Measurements from ENCODE around the gene ETV6. TPM values are rescaled to one million over a fixed set of nuclear protein-coding genes. Genes with fewer than 3 reads are reported as not detected.

Gene ETV6
- total RNA-seq, 1 experiment from 2014 or later, result 17.2 TPM

DNA sequence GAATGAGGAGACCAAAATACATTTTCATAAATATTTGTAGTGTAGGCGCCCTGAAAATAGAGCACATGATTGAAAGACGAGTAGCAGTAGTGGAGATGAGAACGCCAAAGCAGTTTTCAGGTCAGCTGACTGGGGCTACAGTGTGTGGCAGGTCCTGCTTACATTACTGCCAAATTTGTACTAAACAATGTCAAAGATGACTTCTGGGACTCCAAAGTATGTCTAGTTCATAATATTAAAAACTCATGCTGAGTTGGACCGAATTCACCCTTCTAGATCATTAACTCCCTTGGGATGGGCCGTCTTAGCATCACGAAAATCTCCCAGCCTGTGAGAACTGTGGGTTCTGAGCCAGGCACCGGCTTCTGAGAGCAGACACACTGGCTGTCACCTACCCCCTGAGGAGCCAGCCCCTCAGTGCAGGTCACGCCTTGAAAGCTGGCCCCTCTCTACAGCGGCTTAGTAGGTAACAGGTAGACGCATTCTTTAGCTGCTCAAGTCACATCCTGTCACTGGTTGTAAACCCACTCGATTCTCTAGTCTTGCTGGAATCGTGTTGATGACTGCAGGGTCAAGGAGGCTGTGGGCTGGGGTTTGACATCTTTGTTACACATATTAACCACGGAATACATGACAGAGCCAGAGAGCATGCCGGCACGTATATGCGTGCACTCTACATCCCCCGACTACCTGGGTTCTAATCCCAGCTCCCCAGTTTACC is 210.4 kb downstream of the ETV6 start:
- intact Hi-C loops (cut with micrococcal nuclease; ENCODE audit: unreplicated experiment) (no loop called here), in situ Hi-C loops (cut with HindIII; ENCODE audit: low pct_unique_long_range_greater_than_20kb, low sequenced_read_pairs) (no loop called here)
- Histone ChIP-seq H3K4me3 (ENCODE audit: low read depth in 2 of 2, low read length in 2 of 2) (no peak overlapping the region), H3K9me3 (ENCODE audit: control insufficient read depth, insufficient read depth, low read depth, low read length) (no peaks in the 10 kb centered on the region), H3K4me1 (ENCODE audit: control insufficient read depth, insufficient read depth, low read length) (no peaks in the 10 kb centered on the region), H3K36me3 (ENCODE audit: control insufficient read depth, insufficient read depth, low read length) (no peaks in the 10 kb centered on the region), H3K27ac (ENCODE audit: low read length) (no peak overlapping the region), H3K27me3 (ENCODE audit: control insufficient read depth, insufficient read depth, low read length) (no peaks in the 10 kb centered on the region)
- BruUV-seq (replicated peaks), result no TSS peak
- TF ChIP-seq SIN3A (IDR thresholded peaks at IDR 0.05; ENCODE audit: borderline replicate concordance, insufficient read depth, low read depth, low read length), result no peak
- TF ChIP-seq, protein P1, sequence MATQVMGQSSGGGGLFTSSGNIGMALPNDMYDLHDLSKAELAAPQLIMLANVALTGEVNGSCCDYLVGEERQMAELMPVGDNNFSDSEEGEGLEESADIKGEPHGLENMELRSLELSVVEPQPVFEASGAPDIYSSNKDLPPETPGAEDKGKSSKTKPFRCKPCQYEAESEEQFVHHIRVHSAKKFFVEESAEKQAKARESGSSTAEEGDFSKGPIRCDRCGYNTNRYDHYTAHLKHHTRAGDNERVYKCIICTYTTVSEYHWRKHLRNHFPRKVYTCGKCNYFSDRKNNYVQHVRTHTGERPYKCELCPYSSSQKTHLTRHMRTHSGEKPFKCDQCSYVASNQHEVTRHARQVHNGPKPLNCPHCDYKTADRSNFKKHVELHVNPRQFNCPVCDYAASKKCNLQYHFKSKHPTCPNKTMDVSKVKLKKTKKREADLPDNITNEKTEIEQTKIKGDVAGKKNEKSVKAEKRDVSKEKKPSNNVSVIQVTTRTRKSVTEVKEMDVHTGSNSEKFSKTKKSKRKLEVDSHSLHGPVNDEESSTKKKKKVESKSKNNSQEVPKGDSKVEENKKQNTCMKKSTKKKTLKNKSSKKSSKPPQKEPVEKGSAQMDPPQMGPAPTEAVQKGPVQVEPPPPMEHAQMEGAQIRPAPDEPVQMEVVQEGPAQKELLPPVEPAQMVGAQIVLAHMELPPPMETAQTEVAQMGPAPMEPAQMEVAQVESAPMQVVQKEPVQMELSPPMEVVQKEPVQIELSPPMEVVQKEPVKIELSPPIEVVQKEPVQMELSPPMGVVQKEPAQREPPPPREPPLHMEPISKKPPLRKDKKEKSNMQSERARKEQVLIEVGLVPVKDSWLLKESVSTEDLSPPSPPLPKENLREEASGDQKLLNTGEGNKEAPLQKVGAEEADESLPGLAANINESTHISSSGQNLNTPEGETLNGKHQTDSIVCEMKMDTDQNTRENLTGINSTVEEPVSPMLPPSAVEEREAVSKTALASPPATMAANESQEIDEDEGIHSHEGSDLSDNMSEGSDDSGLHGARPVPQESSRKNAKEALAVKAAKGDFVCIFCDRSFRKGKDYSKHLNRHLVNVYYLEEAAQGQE (IDR thresholded peaks at IDR 0.05; ENCODE audit: insufficient read depth in 1 of 2, low read depth in 2 of 2, low read length in 1 of 2), result no peak
- TF ChIP-seq, protein P2, sequence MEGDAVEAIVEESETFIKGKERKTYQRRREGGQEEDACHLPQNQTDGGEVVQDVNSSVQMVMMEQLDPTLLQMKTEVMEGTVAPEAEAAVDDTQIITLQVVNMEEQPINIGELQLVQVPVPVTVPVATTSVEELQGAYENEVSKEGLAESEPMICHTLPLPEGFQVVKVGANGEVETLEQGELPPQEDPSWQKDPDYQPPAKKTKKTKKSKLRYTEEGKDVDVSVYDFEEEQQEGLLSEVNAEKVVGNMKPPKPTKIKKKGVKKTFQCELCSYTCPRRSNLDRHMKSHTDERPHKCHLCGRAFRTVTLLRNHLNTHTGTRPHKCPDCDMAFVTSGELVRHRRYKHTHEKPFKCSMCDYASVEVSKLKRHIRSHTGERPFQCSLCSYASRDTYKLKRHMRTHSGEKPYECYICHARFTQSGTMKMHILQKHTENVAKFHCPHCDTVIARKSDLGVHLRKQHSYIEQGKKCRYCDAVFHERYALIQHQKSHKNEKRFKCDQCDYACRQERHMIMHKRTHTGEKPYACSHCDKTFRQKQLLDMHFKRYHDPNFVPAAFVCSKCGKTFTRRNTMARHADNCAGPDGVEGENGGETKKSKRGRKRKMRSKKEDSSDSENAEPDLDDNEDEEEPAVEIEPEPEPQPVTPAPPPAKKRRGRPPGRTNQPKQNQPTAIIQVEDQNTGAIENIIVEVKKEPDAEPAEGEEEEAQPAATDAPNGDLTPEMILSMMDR (IDR thresholded peaks at IDR 0.05), result no peak
- TF ChIP-seq TCF7L2 (IDR thresholded peaks at IDR 0.05; ENCODE audit: low read depth, low read length), result no peak
- no peak for TF ChIP-seq POLR2AphosphoS5 (IDR thresholded peaks at IDR 0.05; ENCODE audit: low read depth, low read length)
- CTCF ChIA-PET, result no interaction called here
- no peak for ATAC-seq
- POLR2A ChIA-PET, result no interaction called here
- DNase-seq (ENCODE audit: low read depth, low spot score), result no peak

DNA sequence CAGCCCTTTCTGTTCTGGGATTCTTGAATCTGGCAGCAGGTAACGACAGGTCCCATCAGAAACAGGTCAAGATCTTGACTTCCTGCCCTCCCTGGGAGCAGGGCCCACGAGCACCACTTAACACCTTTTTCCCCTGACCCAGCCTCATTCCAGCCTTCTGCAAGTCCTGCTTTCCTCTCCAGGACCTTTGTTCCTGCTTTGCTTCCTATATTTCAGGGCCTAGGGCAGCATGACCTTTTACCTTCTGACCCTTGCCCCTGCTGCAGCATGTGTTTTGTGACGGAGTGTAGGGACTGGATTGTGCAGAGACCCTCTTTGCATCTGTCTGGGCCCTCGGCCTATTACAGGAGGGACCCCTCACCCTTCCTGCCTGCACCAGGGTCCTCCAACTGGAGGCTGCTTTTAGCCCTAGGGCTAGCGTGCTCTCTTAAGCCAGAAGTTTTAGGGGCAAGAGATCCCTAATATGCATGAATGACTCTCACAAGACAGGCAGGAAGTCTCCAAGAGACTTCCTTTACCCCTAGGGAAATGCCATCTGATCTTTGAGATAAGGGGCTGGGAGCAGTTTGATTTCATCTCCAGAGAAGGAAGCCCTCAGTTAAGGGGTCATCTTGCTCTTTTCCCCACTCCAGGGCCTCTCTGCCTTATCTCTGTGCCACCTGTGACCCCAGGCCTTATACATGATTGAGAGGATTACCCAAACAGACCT is 211.8 kb downstream of the ETV6 start:
- ATAC-seq (no peak), DNase-seq (ENCODE audit: low read depth, low spot score) (no peak)
- Histone ChIP-seq H3K36me3 (ENCODE audit: control insufficient read depth, insufficient read depth, low read length) (no peaks in the 10 kb centered on the region), H3K9me3 (ENCODE audit: control insufficient read depth, insufficient read depth, low read depth, low read length) (peaks cover 5% of the 10 kb centered on the region; the same call in 1 of the 2 replicates), H3K27ac (ENCODE audit: low read length) (no peak overlapping the region), H3K4me1 (ENCODE audit: control insufficient read depth, insufficient read depth, low read length) (no peaks in the 10 kb centered on the region), H3K4me3 (ENCODE audit: low read depth in 2 of 2, low read length in 2 of 2) (no peak overlapping the region), H3K27me3 (ENCODE audit: control insufficient read depth, insufficient read depth, low read length) (no peaks in the 10 kb centered on the region)
- in situ Hi-C loops (cut with HindIII; ENCODE audit: low pct_unique_long_range_greater_than_20kb, low sequenced_read_pairs) (no loop called here), intact Hi-C loops (cut with micrococcal nuclease; ENCODE audit: unreplicated experiment) (no loop called here)
- TF ChIP-seq SIN3A (IDR thresholded peaks at IDR 0.05; ENCODE audit: borderline replicate concordance, insufficient read depth, low read depth, low read length), result no peak
- TF ChIP-seq POLR2AphosphoS5 (IDR thresholded peaks at IDR 0.05; ENCODE audit: low read depth, low read length), result no peak
- TF ChIP-seq, protein P2 (IDR thresholded peaks at IDR 0.05), result no peak
- TF ChIP-seq, protein P1 (IDR thresholded peaks at IDR 0.05; ENCODE audit: insufficient read depth in 1 of 2, low read depth in 2 of 2, low read length in 1 of 2), result no peak
- TF ChIP-seq TCF7L2 (IDR thresholded peaks at IDR 0.05; ENCODE audit: low read depth, low read length), result no peak
- POLR2A ChIA-PET, result no interaction called here
- BruUV-seq (replicated peaks), result no TSS peak
- CTCF ChIA-PET, result no interaction called here

Data from Panc1 (cell line).